Activated naive CD8-positive, alpha-beta T cell treated with anti-CD3 and anti-CD28 coated beads, Interleukin-2, amount 50 U/mL, for 16 hours (primary cell): ENCODE data around the gene GM2A.
"Not testable (repeated sequence)": the region's sequence is repeated elsewhere in the genome, so short reads cannot be mapped to it uniquely, and the experiment has no call there.

Experiments
- DNase-seq: peaks from one replicate; pipeline ENCODE4 v3.0.0-alpha.2; 2020; ENCODE audit warnings: low read depth, low spot score

GM2A gene

GRCh38 chr5:151227918-151228447, 25.0 kb upstream of the GM2A start:
- no peak for DNase-seq

DNA sequence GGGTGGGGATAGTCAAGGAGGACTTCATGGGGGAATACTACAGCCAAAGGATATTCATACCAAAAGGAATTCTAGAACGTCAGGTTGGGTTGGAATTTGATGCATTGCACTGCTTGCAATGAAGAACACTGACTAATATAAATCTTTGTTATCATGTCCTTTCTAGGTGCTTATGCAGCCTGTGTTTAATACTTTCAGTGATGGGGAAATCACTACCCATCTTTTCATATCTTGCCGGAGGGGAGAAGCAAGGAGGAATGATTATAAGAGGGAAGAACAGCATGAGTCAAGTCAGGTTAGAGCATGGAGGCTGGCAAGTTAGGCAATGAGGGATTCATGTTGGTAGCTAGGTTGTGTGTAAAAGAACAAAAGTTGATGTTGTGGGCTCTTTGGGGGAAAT, 24.0 kb upstream of the GM2A start:
- no peak for DNase-seq

- no peak for DNase-seq
Measured at GRCh38 chr5:151230048-151230680, 22.8 kb upstream of the GM2A start.

- no peak for DNase-seq
Measured at GRCh38 chr5:151231359-151231758, 21.6 kb upstream of the GM2A start.

DNA sequence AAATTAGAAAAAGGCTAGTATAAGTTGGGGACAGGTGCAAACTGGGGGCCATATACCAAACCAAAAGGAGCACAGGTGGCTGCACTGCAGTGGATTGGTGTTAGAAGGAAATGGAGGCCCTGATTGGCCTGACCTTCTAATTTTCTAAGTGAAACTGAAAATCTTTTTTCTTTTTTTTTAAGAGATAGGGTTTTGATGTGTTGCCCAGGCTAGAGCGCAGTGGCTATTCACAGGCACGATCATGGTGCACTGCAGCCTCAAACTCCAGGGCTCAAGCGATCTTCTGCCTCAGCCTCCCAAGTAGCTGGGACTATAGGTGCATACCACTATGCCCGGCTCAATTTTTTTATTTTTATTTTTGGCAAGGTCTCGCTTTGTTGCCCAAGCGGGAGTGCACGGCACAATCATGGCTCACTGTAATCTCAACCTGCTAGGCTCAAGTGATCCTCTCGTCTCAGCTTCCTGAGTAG, 19.3 kb upstream of the GM2A start:
- no peak for DNase-seq

GRCh38 chr5:151234476-151235238, 18.3 kb upstream of the GM2A start:
- DNase-seq: no peak

GRCh38 chr5:151235239-151235571, 17.8 kb upstream of the GM2A start:
- not testable (repeated sequence) for DNase-seq

GRCh38 chr5:151236888-151237287, 16.1 kb upstream of the GM2A start:
- DNase-seq: no peak

DNA sequence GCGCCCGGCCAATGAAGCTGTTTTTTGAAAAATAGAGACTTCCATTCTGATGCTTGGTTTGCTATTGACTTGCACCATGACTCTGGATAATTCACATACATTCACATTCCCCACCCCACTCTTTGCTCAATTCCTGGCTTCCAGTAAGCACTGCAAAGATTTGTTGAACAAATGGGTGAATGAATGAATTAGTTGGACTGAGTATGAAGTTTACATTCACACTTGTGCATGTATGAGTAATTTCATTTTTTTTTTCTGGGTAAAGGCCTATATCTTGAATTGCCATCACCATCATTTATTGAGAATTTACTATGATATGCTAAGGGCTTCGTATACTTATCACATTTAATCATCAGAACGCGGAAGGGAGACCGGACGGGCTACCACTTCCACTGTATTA, 15.3 kb upstream of the GM2A start:
- DNase-seq: no peak

DNA sequence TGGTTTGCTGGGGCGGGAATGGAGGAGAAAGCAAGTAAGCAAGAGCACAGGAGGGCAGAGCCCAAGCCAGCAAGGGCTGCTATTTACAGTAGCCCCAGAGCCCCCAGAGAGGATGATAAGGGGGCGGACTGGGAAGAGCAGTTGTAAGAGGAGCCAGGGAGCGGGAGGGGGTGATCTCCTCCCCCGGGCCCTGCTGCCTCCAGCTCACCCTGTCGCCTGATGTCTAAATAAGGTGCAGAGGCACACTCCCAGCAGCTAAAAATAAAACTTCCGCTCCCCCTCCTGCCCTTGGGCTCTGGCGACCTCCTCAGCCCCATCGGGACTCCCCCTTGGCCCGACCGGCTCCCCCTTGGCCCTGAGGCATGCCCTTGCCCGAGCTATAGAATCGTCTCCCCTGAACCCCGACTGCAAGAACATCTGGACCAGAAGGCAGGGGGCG, 14.7 kb upstream of the GM2A start:
- no peak for DNase-seq

DNA sequence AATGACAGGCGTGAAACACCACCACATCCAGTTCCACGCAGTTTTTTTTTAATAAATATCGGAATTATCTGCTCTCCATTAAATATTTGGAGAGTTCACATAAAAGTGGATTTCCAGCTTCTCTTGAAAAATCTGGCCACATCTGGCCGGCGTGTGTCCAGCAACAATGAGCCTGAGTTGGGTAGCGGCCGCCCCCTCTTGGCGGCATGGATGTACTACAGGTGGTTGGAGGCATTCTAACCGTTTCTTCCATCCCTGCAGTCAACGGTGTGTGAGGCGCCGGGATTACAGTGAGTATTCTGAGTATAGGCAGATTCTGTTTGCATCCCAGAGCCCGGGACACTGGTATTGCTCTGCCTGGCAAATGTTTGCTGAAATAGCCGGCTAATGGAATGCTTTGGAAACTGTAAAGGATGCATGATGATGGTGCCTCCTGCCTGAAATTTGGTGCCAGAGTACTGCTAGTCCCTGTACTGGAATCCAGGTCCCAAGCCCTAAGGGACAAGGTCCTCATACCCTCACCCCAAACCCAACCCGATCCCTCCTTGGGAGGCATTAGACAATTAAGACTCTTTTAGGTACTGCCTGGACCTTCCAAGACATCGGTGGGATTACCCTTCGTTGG, 13.6 kb upstream of the GM2A start:
- DNase-seq: no peak

- DNase-seq: not testable (repeated sequence)
Measured at GRCh38 chr5:151240268-151240835, 12.6 kb upstream of the GM2A start.

DNA sequence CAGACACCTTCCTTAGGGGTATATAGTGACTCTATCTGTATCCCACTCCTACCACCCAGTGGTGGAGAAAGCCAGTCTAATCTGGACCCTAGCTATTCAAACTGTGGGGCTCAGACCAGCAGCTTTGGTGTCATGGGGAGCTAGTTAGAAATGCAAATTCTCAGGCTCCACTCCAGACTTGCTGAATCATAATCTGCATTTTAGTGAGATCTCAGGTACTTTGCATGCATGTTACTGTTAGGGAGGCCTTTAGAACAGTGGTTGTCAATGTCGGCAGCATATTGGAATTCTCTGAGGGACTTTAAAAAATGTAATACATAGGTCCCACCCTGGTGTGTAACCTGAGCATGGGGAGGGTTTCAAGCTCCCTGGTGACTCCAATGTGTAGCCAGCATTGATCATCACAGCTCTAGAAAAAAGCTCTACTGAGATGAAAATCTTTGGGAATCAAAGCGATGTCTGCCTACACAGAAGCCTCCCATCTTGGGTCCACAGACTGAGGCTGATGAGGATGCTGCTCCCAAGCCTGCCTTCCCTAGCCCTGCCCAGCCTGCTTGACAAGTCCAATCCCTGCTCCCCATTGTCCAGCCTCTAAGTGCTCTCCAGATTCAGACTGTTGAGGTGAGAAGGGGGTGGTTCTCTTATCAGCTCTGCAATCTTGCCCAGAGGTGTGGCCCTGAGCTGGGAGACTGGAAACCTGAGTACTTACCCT, 11.9 kb upstream of the GM2A start:
- no peak for DNase-seq

- no peak for DNase-seq
Measured at GRCh38 chr5:151243127-151243526, 9.9 kb upstream of the GM2A start.

DNA sequence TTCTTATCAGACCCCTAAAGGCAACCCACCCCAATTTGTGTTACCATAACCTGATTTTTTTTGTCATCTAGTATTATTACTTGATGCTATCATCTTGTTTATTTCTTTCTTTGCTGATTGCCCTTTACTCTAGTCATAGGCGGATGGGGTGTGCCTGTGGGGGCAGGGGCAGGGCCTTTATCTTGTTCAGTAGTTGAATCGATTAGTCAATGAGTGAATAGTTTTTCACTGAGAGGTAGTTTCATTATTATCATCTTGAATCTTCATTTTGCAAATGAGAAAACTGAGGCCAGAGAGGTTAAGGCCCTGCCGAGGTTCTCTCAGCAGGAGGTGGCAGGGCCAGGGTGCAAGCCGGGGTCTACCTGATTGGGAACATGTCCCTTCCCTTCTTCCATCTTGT, 9.4 kb upstream of the GM2A start:
- DNase-seq: no peak

DNA sequence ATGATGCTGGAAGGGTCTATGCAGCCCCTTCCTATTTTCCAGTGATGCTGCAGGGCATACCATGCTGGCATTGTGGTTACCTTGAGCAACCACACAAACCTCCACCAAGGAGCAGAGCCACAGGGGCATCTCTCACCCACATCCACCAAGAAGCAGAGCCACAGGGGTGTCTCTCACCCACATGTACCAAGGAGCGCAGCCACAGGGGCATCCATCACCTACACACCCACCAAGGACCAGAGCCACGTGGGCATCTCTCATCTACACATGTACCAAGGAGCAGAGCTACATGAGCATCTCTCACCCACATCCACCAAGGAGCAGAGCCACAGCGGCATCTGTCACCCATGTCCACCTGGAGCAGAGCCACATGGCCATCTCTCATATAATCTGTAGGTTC, 8.8 kb upstream of the GM2A start:
- no peak for DNase-seq

GRCh38 chr5:151245680-151246219, 7.2 kb upstream of the GM2A start:
- DNase-seq: no peak

- DNase-seq: no peak
Measured at GRCh38 chr5:151248651-151249050, 4.3 kb upstream of the GM2A start.

- no peak for DNase-seq
Measured at GRCh38 chr5:151249281-151249680, 3.7 kb upstream of the GM2A start.

GRCh38 chr5:151250346-151251000, 2.5 kb upstream of the GM2A start:
- DNase-seq: no peak

GRCh38 chr5:151251001-151251551, 1.9 kb upstream of the GM2A start:
- no peak for DNase-seq
